Gastroesophageal sphincter (tissue), 3 donors: ENCODE measurements around the gene ZFHX2.
"Not testable (repeated sequence)": the region's sequence is repeated elsewhere in the genome, so short reads cannot be mapped to it uniquely, and the experiment has no call there.

ENCODE experiments used
- POLR2A ChIP-seq, 2 donors: fragments of 450-650 bp; IDR thresholded peaks; one replicate each; pipeline ENCODE4 v1.6.1; 2017; ENCODE audit warnings: antibody characterized with exemption in 2 of 2, mild to moderate bottlenecking in 2 of 2, moderate library complexity in 1 of 2
- POLR2AphosphoS5 ChIP-seq: sonication (generic); formaldehyde crosslinking; IDR thresholded peaks from one replicate; pipeline ENCODE4 v1.6.1; 2017; ENCODE audit warnings: antibody characterized with exemption
- TF ChIP-seq, protein P1 (sequence below), 4 experiments: fragments of 200-600 bp in 2 of 4; fragments of 450-650 bp in 2 of 4; sonication (generic) in 1 of 4; IDR thresholded peaks; one replicate each; pipeline ENCODE4 v1.5.1; 2017 to 2019; ENCODE audit warnings: antibody characterized with exemption in 4 of 4, mild to moderate bottlenecking in 2 of 4, moderate library complexity in 2 of 4

DNA sequence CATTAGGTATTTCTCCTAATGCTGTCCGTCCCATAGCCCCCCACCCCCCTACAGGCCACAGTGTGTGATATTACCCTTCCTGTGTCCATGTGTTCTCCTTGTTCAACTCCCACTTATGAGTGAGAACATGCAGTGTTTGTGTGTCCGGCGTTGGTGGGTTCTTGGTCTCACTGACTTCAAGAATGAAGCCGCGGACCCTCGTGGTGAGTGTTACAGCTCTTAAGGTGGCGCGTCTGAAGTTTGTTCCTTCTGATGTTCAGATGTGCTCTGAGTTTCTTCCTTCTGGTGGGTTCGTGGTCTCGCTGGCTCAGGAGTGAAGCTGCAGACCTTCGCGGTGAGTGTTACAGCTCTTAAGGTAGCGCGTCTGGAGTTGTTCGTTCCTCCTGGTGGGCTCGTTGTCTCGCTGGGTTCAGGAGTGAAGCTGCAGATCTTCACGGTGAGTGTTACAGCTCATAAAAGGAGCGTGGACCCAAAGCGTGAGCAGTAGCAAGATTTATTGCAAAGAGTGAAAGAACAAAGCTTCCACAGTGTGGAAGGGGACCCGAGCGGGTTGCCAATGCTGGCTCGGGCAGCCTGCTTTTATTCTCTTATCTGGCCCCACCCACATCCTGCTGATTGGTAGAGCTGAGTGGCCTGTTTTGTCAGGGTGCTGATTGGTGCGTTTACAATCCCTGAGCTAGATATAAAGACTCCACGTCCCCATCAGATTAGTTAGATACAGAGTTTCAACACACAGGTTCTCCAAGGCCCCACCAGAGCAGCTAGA is 32.4 kb upstream of the ZFHX2 start:
- TF ChIP-seq POLR2A (IDR thresholded peaks at IDR 0.05); POLR2AphosphoS5: not testable (repeated sequence)
- TF ChIP-seq, protein P1, sequence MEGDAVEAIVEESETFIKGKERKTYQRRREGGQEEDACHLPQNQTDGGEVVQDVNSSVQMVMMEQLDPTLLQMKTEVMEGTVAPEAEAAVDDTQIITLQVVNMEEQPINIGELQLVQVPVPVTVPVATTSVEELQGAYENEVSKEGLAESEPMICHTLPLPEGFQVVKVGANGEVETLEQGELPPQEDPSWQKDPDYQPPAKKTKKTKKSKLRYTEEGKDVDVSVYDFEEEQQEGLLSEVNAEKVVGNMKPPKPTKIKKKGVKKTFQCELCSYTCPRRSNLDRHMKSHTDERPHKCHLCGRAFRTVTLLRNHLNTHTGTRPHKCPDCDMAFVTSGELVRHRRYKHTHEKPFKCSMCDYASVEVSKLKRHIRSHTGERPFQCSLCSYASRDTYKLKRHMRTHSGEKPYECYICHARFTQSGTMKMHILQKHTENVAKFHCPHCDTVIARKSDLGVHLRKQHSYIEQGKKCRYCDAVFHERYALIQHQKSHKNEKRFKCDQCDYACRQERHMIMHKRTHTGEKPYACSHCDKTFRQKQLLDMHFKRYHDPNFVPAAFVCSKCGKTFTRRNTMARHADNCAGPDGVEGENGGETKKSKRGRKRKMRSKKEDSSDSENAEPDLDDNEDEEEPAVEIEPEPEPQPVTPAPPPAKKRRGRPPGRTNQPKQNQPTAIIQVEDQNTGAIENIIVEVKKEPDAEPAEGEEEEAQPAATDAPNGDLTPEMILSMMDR (IDR thresholded peaks at IDR 0.05) = not testable (repeated sequence)
